ENCODE results near the gene LAMB4. TPM values are rescaled to one million over a fixed set of nuclear protein-coding genes. Genes with fewer than 3 reads are reported as not detected.

Gene LAMB4
- total and polyA plus RNA-seq, 2 of the 4 experiments (the other 2 are of a cell fraction), result 0.12 to 0.18 TPM

GRCh38 chr7:108086962-108087361 lies 43.2 kb downstream of the LAMB4 start:
- no peak overlapping the region for H2AK9ac ChIP-seq (replicated peaks; ENCODE audit: low read depth, low read length, poor library complexity)
- 0 out of 2 replicates have a peak overlapping the region, but pooled peaks have one; percentile 18 for H3K18ac ChIP-seq (ENCODE audit: low read depth, low read length)
- peak overlapping the region; percentile 37; the same call in 1 of the 2 replicates for H2BK120ac ChIP-seq (ENCODE audit: low read depth, low read length)
- no peaks in the 10 kb centered on the region for H3K9me3 ChIP-seq (ENCODE audit: control insufficient read depth, insufficient read depth, low read length)
- peak overlapping the region; percentile 41; the same call in 1 of the 2 replicates for H4K5ac ChIP-seq (ENCODE audit: low read depth, low read length)
- no peak overlapping the region for H2AFZ ChIP-seq (replicated peaks; ENCODE audit: low read length, poor library complexity)
- H3K79me1 ChIP-seq (ENCODE audit: low read depth in 1 of 2, low read length in 2 of 2), result no peaks in the 10 kb centered on the region
- H2BK15ac ChIP-seq (ENCODE audit: low read depth, low read length), result peak overlapping the region; percentile 70; the same call in 2 of the 3 replicates
- H4K91ac ChIP-seq (ENCODE audit: insufficient read depth, low read depth, low read length), result peak overlapping the region; percentile 6; the same call in 1 of the 2 replicates
- H3K14ac ChIP-seq (replicated peaks; ENCODE audit: low read depth, low read length), result no peak overlapping the region
- dilution Hi-C loops (cut with HindIII; ENCODE audit: low sequenced_read_pairs, unreplicated experiment) (no loop called here), intact Hi-C loops (cut with micrococcal nuclease) (no loop called here), in situ Hi-C loops (cut with MboI; ENCODE audit: low sequenced_read_pairs) (no loop called here)
- H3K9me1 ChIP-seq (ENCODE audit: insufficient read depth, low read length), result peaks cover 17% of the 10 kb centered on the region
- H2BK20ac ChIP-seq (ENCODE audit: low read depth, low read length), result no peak overlapping the region; the same call in 1 of the 2 replicates
- H2BK5ac ChIP-seq (ENCODE audit: low read depth, low read length, poor library complexity, severe bottlenecking), result no peak overlapping the region
- H4K20me1 ChIP-seq (ENCODE audit: insufficient read depth, low read length), result no peaks in the 10 kb centered on the region
- no peaks in the 10 kb centered on the region for H3K27me3 ChIP-seq (ENCODE audit: control insufficient read depth, insufficient read depth, low read length)
- H3K56ac ChIP-seq (ENCODE audit: extremely low read depth, insufficient read depth, low read length), result no peak overlapping the region
- 0 out of 2 replicates have a peak overlapping the region, but pooled peaks have one; percentile 15 for H3K4ac ChIP-seq (ENCODE audit: low read depth, low read length)
- no CpG with 5 or more reads among the region's 2 CpGs for WGBS, 2 experiments (ENCODE audit: extremely low coverage in 2 of 2, insufficient read length in 1 of 2)
- no peak for ATAC-seq (ENCODE audit: low read depth)
- H3K4me2 ChIP-seq (ENCODE audit: low read depth, low read length), result no peak overlapping the region
- no peak overlapping the region; the same call in 1 of the 2 replicates for H2AK5ac ChIP-seq (ENCODE audit: low read depth, low read length)
- peak; percentile 30 for DNase-seq
- H3K27ac ChIP-seq (ENCODE audit: insufficient read depth, low read length), result no peak overlapping the region
- H3K23ac ChIP-seq (ENCODE audit: low read depth, low read length), result no peak overlapping the region
- no peak overlapping the region for H3K9ac ChIP-seq (ENCODE audit: low read depth, low read length)
- ChIA-PET POLR2A (ENCODE audit: unreplicated experiment) (no interaction called here), CTCF (no interaction called here)
- no peak for TF ChIP-seq MAFK (IDR thresholded peaks at IDR 0.05; ENCODE audit: low read depth, low read length)
- TF ChIP-seq POLR2A (IDR thresholded peaks at IDR 0.05; ENCODE audit: low read depth, low read length), result no peak
- no peak for TF ChIP-seq RFX5 (IDR thresholded peaks at IDR 0.05; ENCODE audit: low read depth, low read length)
- TF ChIP-seq RAD21 (IDR thresholded peaks at IDR 0.05; ENCODE audit: low read length), result no peak
- TF ChIP-seq RCOR1 (IDR thresholded peaks at IDR 0.05; ENCODE audit: insufficient replicate concordance, low read length), result no peak
- no peak for TF ChIP-seq ELK1 (IDR thresholded peaks at IDR 0.05; ENCODE audit: borderline replicate concordance, low read depth, low read length)
- no peak for TF ChIP-seq BHLHE40 (IDR thresholded peaks at IDR 0.05; ENCODE audit: low read depth, low read length)
- TF ChIP-seq CEBPB (IDR thresholded peaks at IDR 0.05; ENCODE audit: low read depth, low read length), result no peak
- TF ChIP-seq NFE2L2 (IDR thresholded peaks at IDR 0.05; ENCODE audit: low read depth, low read length), result no peak
- TF ChIP-seq FOS (IDR thresholded peaks at IDR 0.05; ENCODE audit: low read depth, low read length), result no peak
- TF ChIP-seq SMC3 (IDR thresholded peaks at IDR 0.05; ENCODE audit: low read depth, low read length), result no peak
- no peak for TF ChIP-seq MXI1 (IDR thresholded peaks at IDR 0.05; ENCODE audit: borderline replicate concordance, low read depth, low read length)
- no peak for TF ChIP-seq MAZ (IDR thresholded peaks at IDR 0.05; ENCODE audit: borderline replicate concordance, low read depth, low read length)
- TF ChIP-seq USF2 (IDR thresholded peaks at IDR 0.05; ENCODE audit: low read depth, low read length), result no peak
- TF ChIP-seq CHD1 (IDR thresholded peaks at IDR 0.05; ENCODE audit: low read depth, low read length), result no peak
- TF ChIP-seq CTCF (conservative IDR thresholded peaks at IDR 0.05; ENCODE audit: low read depth, low read length), result no peak
- BruUV-seq (replicated peaks), result no TSS peak
- H3K36me3 ChIP-seq (ENCODE audit: control insufficient read depth, insufficient read depth, low read length), result no peaks in the 10 kb centered on the region
- no peak overlapping the region for H3K4me3 ChIP-seq (ENCODE audit: insufficient read depth, low read depth, low read length)
- peak overlapping the region in 1 of 2 experiments; percentile 5; a peak in 1 of 4 replicates for H4K8ac ChIP-seq (ENCODE audit: low read depth in 2 of 2, low read length in 2 of 2)
- peaks cover 15% of the 10 kb centered on the region for H3K4me1 ChIP-seq (ENCODE audit: control insufficient read depth, insufficient read depth, low read length)
